Astrocyte of the spinal cord (primary cell): Measurements from ENCODE around the gene LRRC4C.

Experiments used
- DNase-seq: peaks from one replicate; pipeline ENCODE4 v3.0.0; 2011; ENCODE audit warnings: low read depth, low spot score
- H3K4me3 ChIP-seq: 2 replicates; pipeline ENCODE4 v1.5.1; 2011; ENCODE audit warnings: low read depth, mild to moderate bottlenecking, low read length, moderate library complexity
- in situ Hi-C: cut with HindIII; loops from 2 replicates; pipeline ENCODE4 v1.10.0; 2017; ENCODE audit warnings: low sequenced_read_pairs
- TF ChIP-seq, protein P1 (sequence below): IDR thresholded peaks from 2 replicates; pipeline ENCODE4 v1.5.1; 2012; ENCODE audit warnings: low read depth, mild to moderate bottlenecking, low read length, inconsistent platforms

Gene LRRC4C

DNA sequence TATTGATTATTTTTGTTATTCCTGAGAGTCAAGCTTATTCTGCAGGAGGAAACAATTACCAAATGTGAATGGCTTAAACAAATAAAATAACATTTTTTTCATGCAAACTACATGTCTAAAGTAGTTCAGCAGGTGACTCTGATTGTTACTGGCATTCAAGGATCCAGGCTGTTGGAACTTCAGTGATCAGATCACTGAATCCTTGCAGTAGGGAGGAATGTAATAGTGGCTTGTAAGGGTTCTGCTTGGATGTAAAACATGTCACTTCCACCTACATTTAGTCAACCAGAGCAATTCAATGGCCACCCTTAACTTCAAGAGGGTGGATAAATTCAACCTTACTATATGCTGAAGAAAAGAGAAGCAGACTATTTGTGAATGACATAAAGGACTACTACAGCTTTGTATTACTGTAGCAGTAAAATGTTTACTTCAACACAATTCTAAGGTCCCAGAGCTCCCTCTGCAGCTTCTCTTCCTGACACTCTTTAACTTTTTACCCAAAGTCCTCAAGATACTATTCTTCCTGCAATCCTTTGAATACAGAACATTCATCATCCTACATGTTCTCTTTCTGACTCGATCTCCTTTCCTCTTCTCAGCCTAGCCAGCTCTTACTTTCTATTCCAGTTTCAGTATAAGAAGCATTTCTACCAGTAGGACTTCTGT, 284.0 kb downstream of the LRRC4C start:
- H3K4me3 ChIP-seq: no peak overlapping the region
- DNase-seq: no peak
- TF ChIP-seq, protein P1, sequence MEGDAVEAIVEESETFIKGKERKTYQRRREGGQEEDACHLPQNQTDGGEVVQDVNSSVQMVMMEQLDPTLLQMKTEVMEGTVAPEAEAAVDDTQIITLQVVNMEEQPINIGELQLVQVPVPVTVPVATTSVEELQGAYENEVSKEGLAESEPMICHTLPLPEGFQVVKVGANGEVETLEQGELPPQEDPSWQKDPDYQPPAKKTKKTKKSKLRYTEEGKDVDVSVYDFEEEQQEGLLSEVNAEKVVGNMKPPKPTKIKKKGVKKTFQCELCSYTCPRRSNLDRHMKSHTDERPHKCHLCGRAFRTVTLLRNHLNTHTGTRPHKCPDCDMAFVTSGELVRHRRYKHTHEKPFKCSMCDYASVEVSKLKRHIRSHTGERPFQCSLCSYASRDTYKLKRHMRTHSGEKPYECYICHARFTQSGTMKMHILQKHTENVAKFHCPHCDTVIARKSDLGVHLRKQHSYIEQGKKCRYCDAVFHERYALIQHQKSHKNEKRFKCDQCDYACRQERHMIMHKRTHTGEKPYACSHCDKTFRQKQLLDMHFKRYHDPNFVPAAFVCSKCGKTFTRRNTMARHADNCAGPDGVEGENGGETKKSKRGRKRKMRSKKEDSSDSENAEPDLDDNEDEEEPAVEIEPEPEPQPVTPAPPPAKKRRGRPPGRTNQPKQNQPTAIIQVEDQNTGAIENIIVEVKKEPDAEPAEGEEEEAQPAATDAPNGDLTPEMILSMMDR: no peak
- in situ Hi-C loops: no loop called here

DNA sequence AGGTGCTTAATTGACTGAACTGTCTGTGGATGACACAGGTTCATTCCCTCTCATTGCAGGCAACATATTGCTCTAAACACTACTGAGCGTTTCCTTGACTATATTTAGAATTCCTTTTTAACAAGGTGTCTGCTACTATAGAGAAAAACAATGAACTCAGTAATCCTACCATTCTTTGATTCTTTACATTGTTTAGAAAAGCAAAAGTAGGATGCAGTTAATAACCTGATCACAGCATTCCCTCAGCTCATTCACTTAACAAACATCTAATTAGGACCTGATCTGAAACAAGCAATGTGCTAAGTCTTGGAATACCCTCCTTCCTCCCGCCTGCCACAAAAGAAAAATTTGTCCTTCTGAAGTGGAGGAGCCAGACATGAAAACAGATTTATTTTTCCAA, 313.1 kb downstream of the LRRC4C start:
- no peak for DNase-seq
- TF ChIP-seq, protein P1: no peak
- H3K4me3 ChIP-seq: no peak overlapping the region
- in situ Hi-C loops: no loop called here

DNA sequence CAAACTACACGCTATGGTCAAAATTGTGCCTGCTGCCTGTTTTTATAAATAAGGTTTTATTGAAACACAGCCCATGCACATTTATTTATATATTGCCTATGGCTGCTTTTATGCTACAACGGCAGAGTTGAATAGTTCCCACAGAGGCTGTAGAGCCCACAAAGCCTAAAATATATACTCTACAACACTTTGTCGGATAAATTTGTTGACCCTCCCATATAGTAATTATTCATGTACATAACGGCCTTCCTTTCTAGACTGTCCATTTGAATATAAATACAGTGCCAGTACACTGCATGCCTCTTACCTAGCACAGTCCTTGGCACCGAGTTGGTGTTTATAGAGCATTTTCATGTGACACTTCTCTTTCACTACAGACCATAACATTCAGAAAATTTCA, 314.0 kb downstream of the LRRC4C start:
- no peak overlapping the region for H3K4me3 ChIP-seq
- TF ChIP-seq, protein P1: no peak
- no peak for DNase-seq
- in situ Hi-C loops: no loop called here

DNA sequence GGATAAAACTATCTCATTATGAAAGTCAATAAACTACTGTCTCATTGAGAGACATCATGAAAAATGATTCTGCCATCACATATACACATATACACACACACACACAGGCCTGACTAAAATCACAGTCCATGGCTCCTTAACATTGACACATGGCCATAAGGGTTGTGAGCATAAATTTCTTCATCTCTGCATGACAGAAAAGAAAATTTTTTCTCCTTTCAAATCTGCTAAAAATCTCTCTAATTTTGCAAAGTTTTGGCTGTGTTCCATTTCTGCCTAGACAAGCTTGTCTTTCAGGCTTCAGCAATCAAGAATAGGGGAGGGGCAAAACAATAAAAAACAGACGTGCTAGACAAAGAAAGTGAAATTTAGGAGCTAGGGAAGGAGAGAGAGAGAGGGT, 324.5 kb downstream of the LRRC4C start:
- H3K4me3 ChIP-seq: no peak overlapping the region
- in situ Hi-C loops: no loop called here
- TF ChIP-seq, protein P1: no peak
- DNase-seq: no peak

DNA sequence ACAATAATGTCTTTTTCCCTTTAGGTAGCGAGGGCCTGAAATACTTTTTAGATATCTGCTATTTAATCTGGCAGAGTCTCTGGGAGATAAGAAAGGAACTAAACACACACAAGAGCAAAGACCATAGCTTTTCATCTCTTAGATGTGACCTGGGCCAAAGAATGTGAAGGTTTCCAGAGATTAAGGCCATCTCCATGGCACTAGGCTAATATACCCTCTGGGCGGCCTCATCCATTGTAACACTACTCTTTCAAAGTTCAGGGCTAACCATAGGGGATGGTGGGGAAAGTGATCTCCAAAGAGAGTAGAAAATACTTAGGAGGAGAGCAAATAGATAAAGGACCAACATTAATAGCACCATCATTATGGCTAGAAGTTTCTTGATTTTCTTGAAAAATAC, 326.4 kb downstream of the LRRC4C start:
- in situ Hi-C loops: no loop called here
- TF ChIP-seq, protein P1: no peak
- no peak overlapping the region for H3K4me3 ChIP-seq
- DNase-seq: no peak

DNA sequence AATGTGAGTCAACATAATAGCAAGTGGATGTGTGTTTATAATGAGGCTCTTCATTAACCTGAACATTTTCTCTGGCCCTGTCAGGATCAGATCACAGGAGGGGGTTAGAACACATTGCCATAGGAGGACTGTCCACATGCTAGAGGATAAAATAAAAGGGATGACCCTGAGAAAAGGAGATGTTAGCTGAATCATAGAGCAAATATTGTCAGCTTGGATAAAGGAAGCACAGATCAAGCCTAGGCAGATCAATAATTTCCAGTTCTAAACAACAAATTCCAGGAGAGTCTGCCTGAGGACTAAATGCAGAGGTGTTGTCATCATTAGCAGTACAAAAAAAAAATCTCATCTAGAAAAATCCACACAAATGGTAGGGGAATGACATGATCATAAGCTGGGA, 337.9 kb downstream of the LRRC4C start:
- in situ Hi-C loops: no loop called here
- no peak for DNase-seq
- TF ChIP-seq, protein P1: no peak
- no peak overlapping the region for H3K4me3 ChIP-seq
